Esophagus muscularis mucosa (tissue), 4 donors: ENCODE data around the gene RAB1A. TPM values are rescaled to one million over a fixed set of nuclear protein-coding genes. Genes with fewer than 3 reads are reported as not detected.

ENCODE experiments used
- DNase-seq: peaks from one replicate; pipeline ENCODE4 v3.0.0-alpha.2; 2017; ENCODE audit errors: extremely low spot score
- H3K27ac ChIP-seq, 4 donors: fragments of 200-600 bp; sonication (generic); replicated peaks in 1 of 4; 1 replicate in 3 of 4; 2 replicates in 1 of 4; pipeline ENCODE4 v1.5.1; 2016 to 2019; ENCODE audit warnings: mild to moderate bottlenecking in 1 of 4
- H3K27me3 ChIP-seq, 4 donors: fragments of 200-600 bp; sonication (generic); one replicate each; pipeline versions ENCODE4 v1.5.1 to v1.6.0; 2016 to 2019
- H3K36me3 ChIP-seq, 4 donors: fragments of 200-600 bp; sonication (generic); one replicate each; pipeline ENCODE4 v1.5.1; 2016 to 2019
- H3K4me1 ChIP-seq, 4 donors: fragments of 200-600 bp; sonication (generic); one replicate each; pipeline ENCODE4 v1.5.1; 2016 to 2019
- H3K4me3 ChIP-seq, 4 donors: fragments of 200-600 bp; sonication (generic); 1 replicate in 2 of 4; 2 replicates in 2 of 4; pipeline ENCODE4 v1.5.1; 2016 to 2019; ENCODE audit warnings: mild to moderate bottlenecking in 4 of 4, moderate library complexity in 1 of 4
- H3K9me3 ChIP-seq, 4 donors: fragments of 200-600 bp; sonication (generic); 1 replicate in 3 of 4; 2 replicates in 1 of 4; pipeline ENCODE4 v1.5.1; 2016 to 2019
- EP300 ChIP-seq: sonication (generic); formaldehyde crosslinking; IDR thresholded peaks from one replicate; pipeline ENCODE4 v1.6.1; 2017; ENCODE audit warnings: antibody characterized with exemption
- POLR2A ChIP-seq: fragments of 450-650 bp; IDR thresholded peaks from one replicate; pipeline ENCODE4 v1.6.1; 2017; ENCODE audit warnings: antibody characterized with exemption, moderate library complexity, mild to moderate bottlenecking, low read depth
- POLR2AphosphoS5 ChIP-seq, 2 donors: sonication (generic); formaldehyde crosslinking; IDR thresholded peaks; one replicate each; pipeline ENCODE4 v1.6.1; 2017; ENCODE audit warnings: antibody characterized with exemption in 2 of 2
- whole genome bisulfite sequencing: methylation state at CpG from one replicate; pipeline ENCODE4 v1.1.5; 2018; 5-methylcytosine and 5-hydroxymethylcytosine counted together
- intact Hi-C: fragments of 100-400 bp; cut with DNase I; formaldehyde crosslinking; loops from one replicate; pipeline ENCODE4 v1.15.1; 2023
- small RNA-seq, 3 donors: library from RNA; depleted of rRNA; stranded (forward); fragments of <200 nt; gene quantifications; one replicate each; pipeline ENCODE3, GENCODE V24; 2016
- total RNA-seq, 4 donors: library from RNA; depleted of rRNA; stranded (reverse); fragments of >200 nt; gene quantifications; one replicate each; pipeline versions ENCODE4 v1.1.0 to v1.2.1, GENCODE V29; 2016
- TF ChIP-seq, protein P1 (sequence below), 3 experiments: fragments of 200-600 bp in 2 of 3; fragments of 450-650 bp in 1 of 3; sonication (generic) in 2 of 3; IDR thresholded peaks; one replicate each; pipeline ENCODE4 v1.5.1; 2017 to 2019; ENCODE audit warnings: antibody characterized with exemption in 3 of 3, mild to moderate bottlenecking in 2 of 3, moderate library complexity in 1 of 3

RAB1A gene
- total RNA-seq, 4 donors from 2014 or later: 72.1 to 91.4 (median 86.0) TPM

- 91% methylated on average over 3 of the region's 3 CpGs for WGBS
- H3K27me3 ChIP-seq: no peaks in the 10 kb centered on the region
Observed at GRCh38 chr2:65037178-65037577, 92.7 kb downstream of the RAB1A start.

More at GRCh38 chr2:65037178-65037577, 92.7 kb downstream of the RAB1A start:
- no peak for DNase-seq
- intact Hi-C loops: no loop called here
- Histone ChIP-seq H3K4me1 (peaks cover 4 to 6% (median 4%) of the 10 kb centered on the region in 4 donors), H3K4me3 (no peak overlapping the region), H3K27ac (no peak overlapping the region), H3K9me3 (no peaks in the 10 kb centered on the region), H3K36me3 (no peaks in the 10 kb centered on the region)
- no peak for TF ChIP-seq EP300
- no peak for TF ChIP-seq POLR2AphosphoS5 (IDR thresholded peaks at IDR 0.05)
- TF ChIP-seq, protein P1, sequence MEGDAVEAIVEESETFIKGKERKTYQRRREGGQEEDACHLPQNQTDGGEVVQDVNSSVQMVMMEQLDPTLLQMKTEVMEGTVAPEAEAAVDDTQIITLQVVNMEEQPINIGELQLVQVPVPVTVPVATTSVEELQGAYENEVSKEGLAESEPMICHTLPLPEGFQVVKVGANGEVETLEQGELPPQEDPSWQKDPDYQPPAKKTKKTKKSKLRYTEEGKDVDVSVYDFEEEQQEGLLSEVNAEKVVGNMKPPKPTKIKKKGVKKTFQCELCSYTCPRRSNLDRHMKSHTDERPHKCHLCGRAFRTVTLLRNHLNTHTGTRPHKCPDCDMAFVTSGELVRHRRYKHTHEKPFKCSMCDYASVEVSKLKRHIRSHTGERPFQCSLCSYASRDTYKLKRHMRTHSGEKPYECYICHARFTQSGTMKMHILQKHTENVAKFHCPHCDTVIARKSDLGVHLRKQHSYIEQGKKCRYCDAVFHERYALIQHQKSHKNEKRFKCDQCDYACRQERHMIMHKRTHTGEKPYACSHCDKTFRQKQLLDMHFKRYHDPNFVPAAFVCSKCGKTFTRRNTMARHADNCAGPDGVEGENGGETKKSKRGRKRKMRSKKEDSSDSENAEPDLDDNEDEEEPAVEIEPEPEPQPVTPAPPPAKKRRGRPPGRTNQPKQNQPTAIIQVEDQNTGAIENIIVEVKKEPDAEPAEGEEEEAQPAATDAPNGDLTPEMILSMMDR (IDR thresholded peaks at IDR 0.05): no peak
- no peak for TF ChIP-seq POLR2A

Small RNAs within 50 kb of the gene (small RNA-seq; reads per million reads assigned to genes)
- 0 reads per million in 3 donors for gene RF00090

Other genes with a start within 250 kb of the RAB1A start
- gene SLC1A4, start 140.7 kb downstream of the RAB1A start, total RNA-seq: 10 to 100 TPM; 10.4 to 15.1 (median 10.8) TPM
- gene CEP68, start 73.7 kb downstream of the RAB1A start, total RNA-seq: 10 to 100 TPM; 21.6 to 39.3 (median 28.6) TPM
- gene ACTR2, start 97.7 kb upstream of the RAB1A start, total RNA-seq: 100 to 1,000 TPM in 2 of 4 donors, 10 to 100 TPM in 2; 85.2 to 115 (median 99.1) TPM